IPS DF 19.7 (cell line): ENCODE measurements around the gene SNX12.
"Not testable (repeated sequence)": the region's sequence is repeated elsewhere in the genome, so short reads cannot be mapped to it uniquely, and the experiment has no call there.

ENCODE experiments used
- DNase-seq: peaks from one replicate; pipeline ENCODE4 v3.0.0-alpha.2; 2013; ENCODE audit warnings: low read depth, low spot score

The SNX12 gene

GRCh38 chrX:71091263-71091662, 23.1 kb upstream of the SNX12 start:
- no peak for DNase-seq

- no peak for DNase-seq
Observed at GRCh38 chrX:71085900-71086299, 17.8 kb upstream of the SNX12 start.

- DNase-seq, result no peak
Observed at GRCh38 chrX:71082822-71083221, 14.7 kb upstream of the SNX12 start.

GRCh38 chrX:71082124-71082647, 14.1 kb upstream of the SNX12 start:
- no peak for DNase-seq

- no peak for DNase-seq
Observed at GRCh38 chrX:71081330-71082123, 13.4 kb upstream of the SNX12 start.

- no peak for DNase-seq
Observed at GRCh38 chrX:71070531-71070930, 2.4 kb upstream of the SNX12 start.

GRCh38 chrX:71067712-71068043, 456 bp downstream of the SNX12 start:
- DNase-seq, result no peak

GRCh38 chrX:71067089-71067488, 1.0 kb downstream of the SNX12 start:
- DNase-seq, result no peak

GRCh38 chrX:71060127-71060526, 8.0 kb downstream of the SNX12 start:
- no peak for DNase-seq

- DNase-seq, result no peak
Observed at GRCh38 chrX:71057848-71058530, 10.1 kb downstream of the SNX12 start.

- no peak for DNase-seq
Observed at GRCh38 chrX:71056867-71057266, 11.3 kb downstream of the SNX12 start.

GRCh38 chrX:71053217-71053621, 14.9 kb downstream of the SNX12 start:
- DNase-seq, result peak; percentile 82

GRCh38 chrX:71052721-71053120, 15.4 kb downstream of the SNX12 start:
- no peak for DNase-seq

- DNase-seq, result not testable (repeated sequence)
Observed at GRCh38 chrX:71047891-71048290, 20.2 kb downstream of the SNX12 start.

- no peak for DNase-seq
Observed at GRCh38 chrX:71017396-71017939, 50.7 kb downstream of the SNX12 start.
